Mesothelial cell of epicardium (in vitro differentiated cells): Measurements from ENCODE around the gene RUNX1. TPM values are rescaled to one million over a fixed set of nuclear protein-coding genes. Genes with fewer than 3 reads are reported as not detected.

Experiments used
- DNase-seq, 2 experiments: peaks; one replicate each; pipeline ENCODE4 v3.0.0; 2021; ENCODE audit warnings: low spot score in 2 of 2; ENCODE audit not compliant: unreplicated experiment in 2 of 2
- H3K27ac Mint-ChIP-seq: 2 replicates; pipeline ENCODE4 v1.8.0; 2021; ENCODE audit warnings: mixed read lengths
- H3K27me3 Mint-ChIP-seq: 2 replicates; pipeline ENCODE4 v1.8.0; 2021; ENCODE audit warnings: low read depth, mixed read lengths
- H3K36me3 Mint-ChIP-seq: 2 replicates; pipeline ENCODE4 v1.8.0; 2021; ENCODE audit warnings: mixed read lengths
- H3K4me1 Mint-ChIP-seq: 2 replicates; pipeline ENCODE4 v1.8.0; 2021; ENCODE audit warnings: mixed read lengths
- H3K4me3 Mint-ChIP-seq: 2 replicates; pipeline ENCODE4 v1.8.0; 2021; ENCODE audit warnings: mild to moderate bottlenecking, moderate library complexity, mixed read lengths
- H3K9me3 Mint-ChIP-seq: 2 replicates; pipeline ENCODE4 v1.8.0; 2021; ENCODE audit warnings: mixed read lengths
- total RNA-seq: library from RNA; stranded (reverse); gene quantifications from 3 replicates; pipeline ENCODE4 v1.2.1, GENCODE V29; 2021
- TF ChIP-seq, protein P1 (sequence below): fragments of 200-600 bp; sonication (generic); IDR thresholded peaks from one replicate; pipeline ENCODE4 v1.5.0; 2021; ENCODE audit warnings: antibody characterized with exemption; ENCODE audit not compliant: unreplicated experiment

The RUNX1 gene
- total RNA-seq, 1 donor from 2014 or later, result 41.2 TPM

GRCh38 chr21:34800797-34801518 lies 248.1 kb downstream of the RUNX1 start:
- TF ChIP-seq, protein P1, sequence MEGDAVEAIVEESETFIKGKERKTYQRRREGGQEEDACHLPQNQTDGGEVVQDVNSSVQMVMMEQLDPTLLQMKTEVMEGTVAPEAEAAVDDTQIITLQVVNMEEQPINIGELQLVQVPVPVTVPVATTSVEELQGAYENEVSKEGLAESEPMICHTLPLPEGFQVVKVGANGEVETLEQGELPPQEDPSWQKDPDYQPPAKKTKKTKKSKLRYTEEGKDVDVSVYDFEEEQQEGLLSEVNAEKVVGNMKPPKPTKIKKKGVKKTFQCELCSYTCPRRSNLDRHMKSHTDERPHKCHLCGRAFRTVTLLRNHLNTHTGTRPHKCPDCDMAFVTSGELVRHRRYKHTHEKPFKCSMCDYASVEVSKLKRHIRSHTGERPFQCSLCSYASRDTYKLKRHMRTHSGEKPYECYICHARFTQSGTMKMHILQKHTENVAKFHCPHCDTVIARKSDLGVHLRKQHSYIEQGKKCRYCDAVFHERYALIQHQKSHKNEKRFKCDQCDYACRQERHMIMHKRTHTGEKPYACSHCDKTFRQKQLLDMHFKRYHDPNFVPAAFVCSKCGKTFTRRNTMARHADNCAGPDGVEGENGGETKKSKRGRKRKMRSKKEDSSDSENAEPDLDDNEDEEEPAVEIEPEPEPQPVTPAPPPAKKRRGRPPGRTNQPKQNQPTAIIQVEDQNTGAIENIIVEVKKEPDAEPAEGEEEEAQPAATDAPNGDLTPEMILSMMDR, result no peak
- DNase-seq, result no peak
- H3K36me3 Mint-ChIP-seq, result peaks cover 36% of the 10 kb centered on the region
- H3K4me3 Mint-ChIP-seq, result no peak overlapping the region
- H3K27me3 Mint-ChIP-seq, result no peaks in the 10 kb centered on the region
- peaks cover 18% of the 10 kb centered on the region for H3K9me3 Mint-ChIP-seq
- H3K4me1 Mint-ChIP-seq, result peaks cover 53% of the 10 kb centered on the region
- H3K27ac Mint-ChIP-seq, result peak overlapping the region; percentile 47

DNA sequence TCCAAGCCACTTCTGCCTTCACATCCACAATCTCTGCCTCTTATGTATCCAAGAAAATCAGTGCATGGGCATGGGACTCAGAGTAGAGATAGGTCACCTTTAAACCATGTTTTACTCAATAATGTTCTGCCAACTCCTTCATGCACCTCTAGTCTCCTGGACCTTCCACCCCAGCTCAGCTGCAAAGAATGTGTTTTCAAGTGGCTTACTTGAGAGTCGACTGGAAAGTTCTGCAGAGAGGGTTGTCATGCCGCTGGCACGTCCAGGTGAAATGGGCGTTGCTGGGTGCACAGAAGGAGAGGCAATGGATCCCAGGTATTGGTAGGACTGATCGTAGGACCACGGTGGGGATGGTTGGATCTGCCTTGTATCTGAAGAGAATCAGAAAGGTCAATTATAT lies 250.0 kb downstream of the RUNX1 start:
- no peak for DNase-seq
- peak overlapping the region; percentile 68 for H3K27ac Mint-ChIP-seq
- peaks cover 2% of the 10 kb centered on the region for H3K9me3 Mint-ChIP-seq
- H3K36me3 Mint-ChIP-seq, result peaks cover 20% of the 10 kb centered on the region
- TF ChIP-seq, protein P1, result no peak
- H3K4me3 Mint-ChIP-seq, result no peak overlapping the region
- H3K27me3 Mint-ChIP-seq, result no peaks in the 10 kb centered on the region
- H3K4me1 Mint-ChIP-seq, result peaks cover 71% of the 10 kb centered on the region

DNA sequence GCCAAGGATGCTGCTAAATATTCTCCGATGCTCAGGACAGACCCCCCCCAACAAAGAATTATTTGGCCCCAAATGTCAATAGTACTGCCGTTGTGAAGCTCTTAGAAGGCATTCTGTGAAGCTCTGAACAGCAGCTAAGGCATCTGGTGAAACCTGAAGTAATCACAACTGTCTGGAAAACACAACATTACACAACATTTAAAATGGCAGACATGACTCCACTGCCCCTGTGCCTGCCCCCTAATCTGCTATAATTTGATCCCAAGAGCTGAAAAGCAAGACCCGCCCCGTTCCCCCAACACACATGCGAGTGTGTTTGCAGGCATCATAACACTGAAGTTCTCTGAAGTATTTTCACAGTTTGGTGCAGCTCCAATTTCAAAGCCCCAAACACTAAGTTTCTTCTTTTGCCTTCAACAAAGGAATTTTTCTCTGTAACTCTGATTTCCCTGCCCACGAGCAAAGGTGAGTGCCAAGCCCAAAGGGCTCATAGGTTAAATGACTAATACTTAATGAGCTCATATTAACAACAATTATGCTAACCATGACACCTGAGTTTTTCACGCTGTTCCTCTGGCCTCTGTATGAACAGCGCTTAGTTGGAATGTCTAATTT lies 251.1 kb downstream of the RUNX1 start:
- Mint-ChIP-seq H3K9me3 (no peaks in the 10 kb centered on the region), H3K4me1 (peaks cover 71% of the 10 kb centered on the region), H3K27me3 (no peaks in the 10 kb centered on the region), H3K36me3 (peaks cover 16% of the 10 kb centered on the region), H3K4me3 (no peak overlapping the region), H3K27ac (peak overlapping the region; percentile 39)
- no peak for DNase-seq
- TF ChIP-seq, protein P1, result no peak

DNA sequence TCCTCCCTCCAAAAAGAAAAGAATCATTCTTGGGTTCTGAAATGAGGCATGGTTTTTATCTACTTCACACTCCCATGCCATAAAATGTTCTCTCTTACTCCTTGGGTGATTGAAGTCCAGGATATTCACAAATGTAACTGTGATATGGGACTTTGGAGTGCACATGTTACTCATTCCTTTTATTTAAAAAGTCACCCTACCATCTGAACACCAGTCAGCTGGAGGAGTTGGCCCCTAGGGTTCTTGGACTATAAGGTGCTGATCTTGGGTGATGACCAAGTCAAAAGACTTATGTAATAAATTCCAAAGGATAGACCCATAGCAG lies 251.9 kb downstream of the RUNX1 start:
- no peaks in the 10 kb centered on the region for H3K9me3 Mint-ChIP-seq
- TF ChIP-seq, protein P1, result no peak
- H3K4me3 Mint-ChIP-seq, result no peak overlapping the region
- H3K27ac Mint-ChIP-seq, result peak overlapping the region; percentile 93
- no peak for DNase-seq
- no peaks in the 10 kb centered on the region for H3K27me3 Mint-ChIP-seq
- H3K4me1 Mint-ChIP-seq, result peaks cover 71% of the 10 kb centered on the region
- peaks cover 15% of the 10 kb centered on the region for H3K36me3 Mint-ChIP-seq

DNA sequence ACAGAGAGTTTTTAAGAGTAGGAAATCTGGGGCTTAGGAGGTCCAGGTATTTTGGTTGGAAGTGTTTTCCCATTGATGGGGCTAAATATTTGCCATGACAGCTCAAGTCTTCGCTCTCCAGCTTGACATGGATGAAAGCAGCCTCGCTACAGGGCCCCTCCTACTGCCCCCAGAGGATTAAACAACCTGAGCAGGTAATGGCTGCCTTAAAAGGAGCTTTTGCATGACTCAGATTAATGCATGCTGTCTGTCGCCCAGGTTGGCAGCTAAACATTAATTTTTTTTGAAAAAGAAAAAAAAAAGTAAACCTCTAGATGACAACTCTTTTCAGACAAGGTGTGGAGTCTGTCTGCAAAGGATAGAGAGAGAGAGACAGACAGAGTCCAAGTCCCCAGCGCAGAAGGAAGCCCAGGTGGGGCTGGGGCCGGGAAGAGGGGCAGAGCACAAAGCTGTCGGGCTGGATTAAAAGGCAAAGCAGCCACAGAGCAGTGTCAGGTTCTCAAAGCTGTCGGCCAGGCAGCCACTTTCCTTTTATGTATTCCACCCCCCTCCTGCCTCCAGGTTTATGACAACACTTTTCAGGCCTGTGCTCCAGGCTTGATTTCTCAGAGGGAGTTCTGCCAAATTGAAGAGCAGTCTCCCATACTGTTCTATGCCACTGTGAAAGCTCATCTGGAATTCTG lies 252.4 kb downstream of the RUNX1 start:
- Mint-ChIP-seq H3K27me3 (no peaks in the 10 kb centered on the region), H3K27ac (peak overlapping the region; percentile 93), H3K36me3 (peaks cover 15% of the 10 kb centered on the region), H3K4me3 (no peak overlapping the region), H3K4me1 (peaks cover 67% of the 10 kb centered on the region), H3K9me3 (no peaks in the 10 kb centered on the region)
- TF ChIP-seq, protein P1, result no peak
- DNase-seq, result no peak
